GM21528 (cell line): ENCODE data around the gene RNF215.

ENCODE experiments used
- ATAC-seq: cut with Tn5 transposase; IDR thresholded peaks from one replicate; pipeline ENCODE4 v1.9.1; 2021; ENCODE audit warnings: mild to moderate bottlenecking, moderate library complexity; ENCODE audit not compliant: unreplicated experiment, low FRiP score

The RNF215 gene

DNA sequence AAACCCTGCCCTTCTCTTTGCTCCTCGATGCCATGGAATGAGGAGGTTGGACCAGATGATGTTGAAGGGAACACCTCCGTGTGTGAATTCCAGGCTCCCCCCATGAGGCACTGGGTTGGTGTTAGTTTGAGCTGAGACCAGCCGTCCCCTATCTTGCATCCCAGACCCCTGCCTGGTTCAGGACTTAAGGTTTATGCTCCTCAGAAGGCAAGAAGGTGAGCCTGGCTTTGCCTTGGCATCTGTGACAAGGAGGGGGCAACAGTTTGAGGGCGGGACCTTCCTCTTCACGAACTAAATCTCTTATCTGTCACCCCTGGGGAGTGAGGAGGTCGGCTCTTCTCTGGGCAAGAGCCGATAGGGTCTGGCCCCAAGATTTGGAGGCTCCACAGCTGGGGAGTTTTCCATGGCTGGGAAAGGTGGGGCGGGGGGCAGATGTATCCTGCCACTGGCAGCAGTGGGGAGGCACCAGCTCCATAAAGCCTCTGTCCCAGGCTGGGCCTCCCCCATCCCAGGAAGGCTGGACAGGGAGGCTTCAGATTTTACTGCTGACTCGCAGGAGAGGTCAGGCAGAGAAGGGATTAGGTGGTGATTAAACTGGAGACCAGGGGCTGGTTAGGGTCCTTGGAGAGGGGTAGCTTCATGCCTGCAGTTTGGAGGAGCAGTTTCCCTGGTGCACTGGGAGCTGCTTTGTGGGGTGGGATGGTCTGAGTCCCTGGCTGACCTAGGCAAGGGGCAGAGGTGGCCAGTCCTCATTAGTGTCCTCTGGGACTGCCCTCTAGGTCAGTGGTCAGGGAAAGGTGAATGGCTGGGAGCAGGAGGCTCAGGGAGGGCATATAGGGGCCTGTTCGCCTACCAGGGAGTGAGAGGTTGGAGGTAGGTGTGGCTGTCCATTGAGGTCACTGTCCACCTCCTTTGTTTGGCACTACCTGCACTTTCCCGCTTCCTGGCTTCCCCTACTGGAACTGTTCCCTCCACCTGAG, 10.7 kb upstream of the RNF215 start:
- ATAC-seq = no peak

GRCh38 chr22:30396871-30397655, 9.9 kb upstream of the RNF215 start, which contains the start of gene SEC14L2:
SEC14L2 (plus strand) TSS chr22:30397018; CDS start chr22:30397117, 99 bp downstream.
- ATAC-seq = no peak

DNA sequence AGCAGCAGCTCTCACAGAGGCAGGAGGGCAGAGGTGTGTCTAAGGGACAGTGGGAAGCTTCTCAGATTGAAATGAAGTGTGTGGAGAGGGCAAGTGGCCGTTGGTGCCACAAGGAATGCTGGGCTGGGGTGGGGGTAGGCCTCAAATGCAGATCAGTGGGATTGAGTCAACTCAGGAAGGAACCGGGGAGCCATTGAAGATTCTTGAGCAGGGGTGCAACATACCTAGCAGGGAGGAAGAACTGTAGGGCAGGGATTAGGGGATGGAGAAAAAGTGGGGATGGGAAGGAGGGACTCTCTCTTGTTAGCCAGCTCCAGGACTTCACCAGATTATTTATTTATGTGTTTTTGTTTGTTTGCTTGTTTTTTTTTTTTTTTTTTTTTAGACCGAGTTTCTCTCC, 6.7 kb upstream of the RNF215 start:
- no peak for ATAC-seq

DNA sequence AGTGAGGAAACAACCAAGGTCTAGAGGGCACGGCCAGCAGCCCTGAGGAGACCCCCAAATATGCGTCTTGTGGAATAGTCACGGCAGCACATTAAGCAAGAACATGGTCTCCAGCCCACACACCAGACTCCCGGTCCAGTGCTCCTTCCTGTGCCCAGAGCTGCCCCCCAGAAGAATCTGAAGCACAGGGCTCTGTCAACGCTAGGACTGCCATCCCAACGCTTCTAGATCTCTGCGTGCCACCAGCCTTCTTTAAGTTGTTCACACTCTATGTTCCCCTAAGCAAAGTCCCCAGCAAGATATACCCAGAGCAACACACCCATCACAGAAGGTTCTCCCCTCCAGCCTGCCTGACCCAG, 6.1 kb upstream of the RNF215 start:
- no peak for ATAC-seq

- ATAC-seq = no peak
These were observed 5.6 kb upstream of the RNF215 start for GRCh38 chr22:30392661-30393321.

GRCh38 chr22:30390974-30391691, 3.9 kb upstream of the RNF215 start:
- no peak for ATAC-seq

DNA sequence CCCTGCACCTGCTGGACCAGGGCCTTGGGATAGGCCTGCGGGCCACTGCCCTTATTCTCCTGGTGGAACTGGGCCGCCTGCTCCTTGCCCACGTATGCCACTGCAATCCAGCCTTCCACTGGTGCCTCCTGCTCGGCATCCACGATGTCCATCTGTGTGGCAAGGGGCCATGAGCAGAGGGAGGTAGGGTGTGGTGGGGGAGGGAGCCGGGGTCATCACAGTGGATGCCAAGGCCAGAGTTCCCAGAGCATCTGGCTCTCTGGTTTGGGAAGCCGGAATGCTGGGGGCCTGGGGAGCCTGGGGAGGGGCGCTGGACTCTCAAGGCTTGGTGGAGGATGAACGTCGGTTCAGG, 627 bp downstream of the RNF215 start:
- no peak for ATAC-seq

DNA sequence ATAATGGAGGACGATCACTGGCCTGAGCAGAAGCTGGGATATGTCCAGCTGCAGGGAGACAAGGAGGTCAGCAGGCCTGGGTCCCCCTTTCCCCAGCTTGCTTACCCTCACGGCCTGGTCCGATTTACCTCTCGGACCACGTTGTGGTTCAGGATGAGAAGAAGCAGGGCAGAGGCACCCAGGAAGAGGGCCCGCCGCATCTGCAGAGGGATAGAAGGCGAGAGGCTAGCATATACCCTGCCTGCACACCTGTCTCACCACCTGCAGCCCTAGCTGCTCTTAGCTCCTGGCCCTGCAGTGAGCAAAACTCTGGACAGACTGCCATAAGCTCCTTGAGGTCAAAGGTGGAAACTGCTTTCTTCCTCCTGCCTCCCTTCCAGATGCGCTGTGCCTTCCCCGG, 1.3 kb downstream of the RNF215 start:
- ATAC-seq = no peak

DNA sequence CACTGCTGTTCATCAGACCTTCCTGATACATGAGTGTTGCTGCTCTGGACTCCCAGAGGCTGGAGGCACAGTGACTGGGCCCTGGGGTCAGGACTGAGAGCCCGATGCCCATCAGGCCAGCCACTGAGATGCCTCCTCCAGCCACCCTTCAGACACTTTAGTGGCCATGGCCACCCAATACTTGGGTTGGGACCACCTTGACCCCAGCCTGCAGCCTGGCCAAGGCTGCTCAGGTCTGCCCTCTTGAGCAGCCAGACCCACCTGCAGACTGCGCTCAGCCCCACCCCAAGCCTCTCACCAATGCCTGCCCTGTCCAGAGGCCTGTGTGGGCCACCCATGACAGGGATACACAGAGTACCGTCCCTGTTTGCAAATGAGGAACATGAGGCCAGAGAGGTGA, 4.2 kb downstream of the RNF215 start:
- ATAC-seq = no peak

DNA sequence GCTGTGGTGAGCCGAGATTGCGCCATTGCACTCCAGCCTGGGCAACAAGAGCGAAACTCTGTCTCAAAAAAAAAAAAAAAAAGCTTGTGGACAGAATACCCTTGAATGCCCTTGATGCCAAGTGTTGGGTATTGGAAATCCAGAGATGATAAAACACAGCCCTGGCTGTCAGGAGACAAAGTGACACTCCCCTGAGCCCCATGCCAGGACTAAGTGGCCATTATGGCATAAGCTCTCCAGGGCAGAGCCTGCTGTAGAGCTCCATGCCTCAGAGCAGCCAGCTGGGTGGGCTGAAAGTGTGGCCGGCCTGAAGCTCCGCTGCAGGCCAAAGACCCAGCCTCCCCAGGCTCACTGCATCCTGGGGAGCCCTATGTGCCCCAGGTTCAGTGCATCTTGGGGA, 4.9 kb downstream of the RNF215 start:
- no peak for ATAC-seq

DNA sequence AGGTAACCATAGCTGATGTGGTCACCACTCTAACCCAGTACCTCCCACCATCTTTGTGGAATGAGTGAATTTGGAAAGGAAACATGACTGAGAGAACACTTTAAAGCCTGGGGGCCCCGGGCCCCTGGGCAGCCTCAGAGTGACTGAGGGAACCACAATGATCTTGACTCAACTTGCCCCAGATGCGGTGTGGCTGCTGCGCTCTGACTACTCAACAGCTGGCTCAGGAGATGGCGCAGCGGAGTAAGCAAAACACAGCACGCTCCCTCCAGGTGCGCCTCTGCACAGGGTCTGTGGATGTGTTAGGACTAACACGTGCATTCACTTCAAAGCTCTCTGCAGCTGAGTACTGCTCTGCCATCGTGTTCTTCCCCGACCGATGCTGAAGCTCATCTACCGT, 5.9 kb downstream of the RNF215 start:
- ATAC-seq = no peak

DNA sequence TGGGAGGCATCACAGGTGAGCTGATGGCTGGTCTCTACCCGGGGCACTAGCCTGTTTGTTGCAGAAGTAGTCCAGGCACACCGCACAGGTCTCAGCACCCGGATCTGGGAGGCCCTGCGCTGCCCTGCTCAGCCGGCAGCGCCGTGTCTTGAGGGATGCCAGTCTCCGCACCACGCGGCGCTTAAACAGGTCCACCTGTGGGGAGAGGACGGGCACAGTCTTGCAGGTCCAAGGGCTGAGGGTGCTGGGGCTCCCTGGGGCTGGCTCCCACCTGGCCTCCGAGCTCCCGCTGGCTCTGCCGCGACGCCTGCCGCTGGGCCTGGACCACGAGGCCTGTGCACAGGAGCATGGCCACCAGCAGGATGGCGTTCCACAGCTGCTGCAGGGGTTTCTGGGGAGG, 7.2 kb downstream of the RNF215 start:
- ATAC-seq = no peak

DNA sequence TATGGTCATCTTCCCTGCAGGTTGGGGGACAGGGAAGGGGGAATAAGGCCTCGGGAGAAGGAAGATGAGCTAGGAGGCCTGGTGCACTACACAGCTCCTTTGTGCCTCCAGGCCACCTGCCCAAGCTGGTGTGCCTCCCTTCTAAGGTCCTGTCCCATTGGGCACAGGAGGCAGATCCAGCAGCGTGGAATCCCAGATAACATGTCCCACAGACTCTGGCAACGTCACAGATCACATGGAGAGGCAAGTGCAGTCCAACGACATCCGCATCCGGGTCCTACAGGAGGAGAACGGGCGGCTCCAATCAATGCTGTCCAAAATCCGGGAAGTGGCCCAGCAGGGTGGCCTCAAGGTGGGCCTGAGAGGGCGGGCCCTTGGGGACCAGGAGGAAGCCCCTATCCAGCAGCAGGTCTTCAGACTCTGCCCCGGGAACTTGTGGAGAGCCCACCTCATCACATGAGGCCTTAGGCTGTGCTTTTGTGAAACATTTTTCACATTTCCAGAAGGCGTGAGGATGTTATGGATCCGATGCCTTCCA, 11.8 kb downstream of the RNF215 start:
- ATAC-seq = no peak

DNA sequence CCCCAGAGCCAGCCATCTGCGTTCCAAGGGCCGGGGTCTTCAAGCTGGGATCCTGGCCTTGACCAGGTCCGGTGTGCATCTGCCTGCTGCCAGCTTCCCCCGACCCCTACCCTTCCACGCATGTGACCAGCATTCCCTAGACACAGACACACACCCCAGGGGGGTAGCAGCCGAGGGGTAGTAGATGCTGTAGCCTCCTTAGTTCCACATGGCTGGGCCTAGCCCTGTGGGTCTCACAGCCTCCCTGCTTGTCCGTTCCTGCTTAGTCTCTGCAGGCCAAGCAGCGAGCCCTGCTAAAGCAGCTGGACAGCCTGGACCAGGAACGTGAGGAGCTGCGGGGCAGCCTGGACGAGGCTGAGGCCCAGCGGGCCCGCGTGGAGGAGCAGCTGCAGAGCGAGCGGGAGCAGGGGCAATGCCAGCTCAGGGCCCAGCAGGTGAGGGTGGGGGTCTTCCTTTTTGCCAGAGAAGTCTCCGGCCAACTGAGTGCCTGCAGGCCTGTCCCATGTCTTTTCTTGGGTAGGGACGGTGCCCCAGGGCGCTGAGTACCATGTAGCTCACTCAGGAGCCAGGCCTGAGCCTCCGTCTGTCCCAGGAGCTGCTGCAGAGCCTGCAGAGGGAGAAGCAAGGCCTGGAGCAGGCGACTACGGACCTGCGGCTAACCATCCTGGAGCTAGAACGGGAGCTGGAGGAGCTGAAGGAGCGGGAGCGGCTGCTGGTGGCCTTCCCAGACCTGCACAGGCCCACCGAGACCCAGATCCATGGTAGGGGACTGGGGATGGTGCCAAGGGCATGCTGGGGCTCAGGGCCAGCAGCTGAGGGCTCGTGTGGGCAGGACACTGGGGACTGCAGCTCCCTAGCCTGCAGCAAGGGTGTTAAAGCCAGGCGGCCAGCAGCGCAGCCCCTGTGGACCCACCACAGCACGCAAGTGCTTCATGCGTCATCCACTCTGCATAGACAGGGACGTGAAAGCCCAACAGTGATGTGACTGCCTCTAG, 13.6 kb downstream of the RNF215 start:
- ATAC-seq = no peak

DNA sequence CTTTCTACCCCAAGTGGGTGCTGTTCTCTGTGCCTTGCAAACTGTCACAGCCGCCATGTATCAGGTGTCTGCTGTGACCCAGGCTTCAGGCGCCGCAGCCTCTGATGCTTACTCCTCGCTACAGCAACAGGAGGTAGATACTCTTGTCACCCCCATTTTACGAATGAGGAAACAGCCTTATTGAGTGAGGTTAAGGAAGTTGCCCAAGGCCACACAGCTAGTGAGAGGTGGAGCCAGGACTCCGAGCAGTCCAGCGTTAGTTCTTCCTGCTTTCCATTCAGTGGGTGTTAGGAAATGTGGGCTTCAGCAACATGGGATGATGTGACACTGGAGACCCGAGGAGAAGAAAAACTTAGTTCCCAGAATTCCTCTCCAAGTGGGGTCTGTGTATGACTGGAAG, 14.3 kb downstream of the RNF215 start:
- ATAC-seq = no peak

DNA sequence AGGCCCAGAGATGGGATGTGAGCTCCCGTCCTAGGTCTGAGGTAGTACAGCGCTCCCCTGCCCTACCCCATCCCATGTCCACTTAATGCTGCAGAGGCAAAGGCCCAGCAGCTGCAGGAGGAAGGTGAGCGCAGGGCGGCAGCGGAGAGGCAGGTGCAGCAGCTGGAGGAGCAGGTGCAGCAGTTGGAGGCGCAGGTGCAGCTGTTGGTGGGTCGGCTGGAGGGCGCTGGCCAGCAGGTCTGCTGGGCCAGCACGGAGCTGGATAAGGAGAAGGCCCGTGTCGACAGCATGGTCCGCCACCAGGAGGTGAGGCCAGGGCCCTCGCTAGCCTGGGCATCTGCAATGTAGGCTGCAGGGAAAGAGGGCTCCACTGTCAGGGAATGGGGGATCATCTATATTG, 15.2 kb downstream of the RNF215 start:
- ATAC-seq = no peak

DNA sequence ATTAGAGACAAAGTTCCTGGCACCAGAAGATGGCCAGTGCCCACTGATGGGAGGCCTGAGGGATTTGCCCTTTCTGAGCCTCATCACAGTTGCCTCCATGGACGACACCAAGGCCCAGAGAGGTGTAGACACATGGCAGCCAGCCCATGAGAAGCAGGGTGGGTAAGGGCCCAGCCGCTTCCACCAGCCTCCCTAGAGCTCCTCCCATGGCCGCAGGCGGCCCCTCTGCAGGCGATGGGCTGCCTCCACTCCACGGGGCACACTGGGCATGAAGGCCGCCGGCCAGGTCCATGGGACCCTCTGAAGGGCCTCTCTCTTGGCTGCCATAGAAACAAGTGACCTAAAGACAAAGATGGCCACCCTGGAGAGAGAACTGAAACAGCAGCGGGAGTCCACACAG, 15.9 kb downstream of the RNF215 start:
- ATAC-seq = no peak

- no peak for ATAC-seq
These were observed 16.5 kb downstream of the RNF215 start for GRCh38 chr22:30370641-30371230.

DNA sequence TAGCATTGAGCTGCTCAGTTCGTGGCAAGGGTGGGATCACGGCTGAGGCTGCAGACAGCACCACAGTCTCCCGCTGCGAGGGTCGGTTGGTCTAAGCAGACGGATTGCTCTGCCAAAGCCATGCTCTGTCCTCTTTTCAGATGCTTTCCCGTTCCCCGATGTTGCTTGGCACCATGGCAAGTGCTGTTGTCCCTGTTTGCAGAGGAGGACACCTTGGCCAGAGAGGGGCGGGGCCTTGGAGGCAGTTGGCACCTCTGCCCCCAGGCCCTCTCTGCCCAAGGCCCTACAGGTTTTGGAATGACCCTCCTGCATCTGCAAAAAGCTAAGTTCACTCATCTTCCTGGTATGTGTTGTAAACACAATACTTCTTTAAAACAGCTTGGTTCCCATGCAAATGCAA, 18.8 kb downstream of the RNF215 start:
- no peak for ATAC-seq
